AG09319 (cell line): ENCODE measurements around the gene IGFLR1.

ENCODE experiments used
- DNase-seq: peaks from one replicate; pipeline ENCODE4 v3.0.0-alpha.2; 2010; ENCODE audit warnings: low read depth; ENCODE audit errors: extremely low read depth
- TF ChIP-seq, protein P1 (sequence below): IDR thresholded peaks from 2 replicates; pipeline ENCODE4 v1.5.1; 2011; ENCODE audit warnings: low read depth, mild to moderate bottlenecking, inconsistent platforms, low read length, moderate library complexity

IGFLR1 gene

DNA sequence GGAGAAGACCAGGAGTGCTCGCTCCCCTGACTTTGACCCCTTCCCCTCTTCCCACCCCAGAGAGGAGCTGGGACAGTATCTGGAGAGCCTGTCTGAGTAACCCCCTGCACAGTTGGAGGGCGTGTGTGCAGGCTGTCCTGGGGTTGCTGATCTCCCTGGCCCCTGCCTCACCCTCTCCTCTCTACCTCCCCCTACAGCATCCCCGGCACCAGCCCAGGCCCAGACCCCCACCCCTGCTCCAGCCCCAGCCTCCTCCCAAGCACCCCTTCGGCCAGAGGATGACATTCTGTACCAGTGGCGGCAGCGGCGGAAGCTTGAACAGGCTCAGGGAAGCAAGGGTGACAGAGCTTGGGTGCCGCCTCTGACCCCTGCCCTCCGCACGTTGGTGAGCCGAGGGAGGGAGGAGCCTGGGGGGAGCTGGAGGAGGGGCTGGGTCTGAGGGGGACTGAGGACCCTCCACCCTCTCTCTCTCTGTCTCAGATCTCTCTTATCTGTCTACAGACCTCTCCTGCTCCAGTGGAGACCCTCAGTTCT, 24.4 kb upstream of the IGFLR1 start:
- no peak for DNase-seq
- TF ChIP-seq, protein P1, sequence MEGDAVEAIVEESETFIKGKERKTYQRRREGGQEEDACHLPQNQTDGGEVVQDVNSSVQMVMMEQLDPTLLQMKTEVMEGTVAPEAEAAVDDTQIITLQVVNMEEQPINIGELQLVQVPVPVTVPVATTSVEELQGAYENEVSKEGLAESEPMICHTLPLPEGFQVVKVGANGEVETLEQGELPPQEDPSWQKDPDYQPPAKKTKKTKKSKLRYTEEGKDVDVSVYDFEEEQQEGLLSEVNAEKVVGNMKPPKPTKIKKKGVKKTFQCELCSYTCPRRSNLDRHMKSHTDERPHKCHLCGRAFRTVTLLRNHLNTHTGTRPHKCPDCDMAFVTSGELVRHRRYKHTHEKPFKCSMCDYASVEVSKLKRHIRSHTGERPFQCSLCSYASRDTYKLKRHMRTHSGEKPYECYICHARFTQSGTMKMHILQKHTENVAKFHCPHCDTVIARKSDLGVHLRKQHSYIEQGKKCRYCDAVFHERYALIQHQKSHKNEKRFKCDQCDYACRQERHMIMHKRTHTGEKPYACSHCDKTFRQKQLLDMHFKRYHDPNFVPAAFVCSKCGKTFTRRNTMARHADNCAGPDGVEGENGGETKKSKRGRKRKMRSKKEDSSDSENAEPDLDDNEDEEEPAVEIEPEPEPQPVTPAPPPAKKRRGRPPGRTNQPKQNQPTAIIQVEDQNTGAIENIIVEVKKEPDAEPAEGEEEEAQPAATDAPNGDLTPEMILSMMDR: no peak

- DNase-seq: no peak
- TF ChIP-seq, protein P1: no peak
These were observed 22.4 kb upstream of the IGFLR1 start for GRCh38 chr19:35764432-35765315.

DNA sequence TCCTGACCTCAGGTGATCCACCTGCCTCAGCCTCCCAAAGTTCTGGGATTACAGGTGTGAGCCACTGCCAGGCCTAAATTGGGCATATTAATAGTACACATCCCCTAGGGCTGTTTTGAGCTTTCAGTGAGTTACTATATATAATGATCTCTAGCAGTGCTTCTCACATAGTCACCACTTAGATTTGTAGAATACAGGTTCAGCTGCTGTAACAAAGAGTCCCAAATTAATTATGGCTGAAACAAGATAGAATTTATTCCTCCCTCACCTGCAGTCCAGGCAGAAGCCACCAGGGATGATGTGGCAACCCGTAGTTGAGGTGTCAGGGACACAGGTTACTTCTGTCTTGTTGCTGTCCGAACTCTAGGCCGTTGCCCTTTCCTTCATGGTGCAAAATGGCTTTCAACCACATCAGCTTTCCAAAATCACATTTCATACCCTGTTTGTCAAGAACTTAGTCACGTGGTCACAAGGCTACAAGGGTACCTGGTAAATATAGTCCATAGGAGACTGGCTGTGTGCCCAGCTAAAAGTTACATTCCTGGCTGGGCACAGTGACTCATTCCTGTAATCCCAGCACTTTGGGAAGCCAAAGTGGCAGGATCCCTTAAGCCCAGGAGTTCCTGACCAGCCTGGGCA, 18.6 kb upstream of the IGFLR1 start:
- DNase-seq: no peak
- TF ChIP-seq, protein P1: no peak

DNA sequence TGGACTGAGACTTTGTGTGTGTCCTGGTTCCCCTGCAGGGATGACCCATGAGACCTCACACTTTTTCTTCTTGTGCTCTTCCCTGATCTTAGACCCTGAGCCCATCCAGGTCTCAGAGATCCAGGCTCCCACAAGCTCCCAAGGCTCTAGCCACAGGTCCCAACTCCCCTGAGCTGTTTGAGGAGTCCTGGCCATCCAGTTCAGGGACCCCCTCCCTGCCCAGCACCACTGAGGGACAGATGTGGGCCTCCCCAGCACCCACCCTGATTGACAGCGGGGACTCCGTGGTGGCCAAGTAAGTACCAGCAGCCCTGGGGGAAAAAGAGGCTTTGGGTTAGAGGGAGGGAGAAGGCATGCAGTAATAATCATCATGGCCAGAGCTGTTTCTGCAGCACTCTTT, 17.4 kb upstream of the IGFLR1 start:
- no peak for DNase-seq
- TF ChIP-seq, protein P1: no peak

DNA sequence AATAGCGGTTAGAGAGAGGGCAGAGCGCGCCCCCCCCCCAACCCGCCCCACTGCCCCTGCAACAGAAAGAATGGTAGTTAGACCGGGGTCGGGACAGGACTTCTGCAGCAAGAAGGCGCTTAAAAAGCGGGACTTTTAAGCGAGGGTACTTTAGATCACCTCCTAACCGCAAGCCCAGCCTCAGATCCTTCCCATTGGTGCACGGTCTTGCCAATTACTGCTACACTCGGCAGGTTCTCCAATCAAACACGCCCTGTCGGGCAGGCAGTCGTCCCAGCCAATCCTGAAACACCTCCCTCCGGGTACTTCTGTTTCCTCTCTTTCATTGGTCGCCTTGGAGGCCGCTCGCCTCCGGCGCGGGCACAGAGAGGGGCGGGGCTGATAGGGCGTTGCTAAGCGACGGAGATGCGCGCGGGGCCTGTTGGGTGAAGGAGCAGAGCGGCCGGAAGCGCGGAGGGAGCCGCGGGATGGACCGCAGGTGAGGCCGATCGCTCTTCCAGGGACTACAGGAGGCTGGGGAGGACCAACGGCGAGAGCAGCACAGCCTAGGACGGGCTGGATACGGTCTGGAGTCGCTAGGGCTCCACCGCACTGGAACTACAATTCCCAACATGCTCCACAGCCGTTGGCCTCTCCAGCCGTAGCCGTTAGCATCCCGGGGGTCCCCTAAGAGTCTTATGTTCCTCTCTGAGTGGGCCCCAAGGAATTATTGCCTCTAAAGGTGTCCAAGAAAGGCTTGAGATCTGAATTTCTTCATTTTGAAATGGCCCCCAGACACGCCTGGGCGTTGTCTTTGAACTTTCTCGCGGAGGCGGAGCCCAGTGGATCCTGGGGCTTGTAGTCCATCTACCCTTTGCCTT, 15.7 kb upstream of the IGFLR1 start, which contains the start of gene PROSER3:
PROSER3 (plus strand) TSS at position 428 of the 860 bp plus-strand sequence; CDS start at position 468, 40 bp downstream.
- TF ChIP-seq, protein P1: no peak
- peak; percentile 99 for DNase-seq

DNA sequence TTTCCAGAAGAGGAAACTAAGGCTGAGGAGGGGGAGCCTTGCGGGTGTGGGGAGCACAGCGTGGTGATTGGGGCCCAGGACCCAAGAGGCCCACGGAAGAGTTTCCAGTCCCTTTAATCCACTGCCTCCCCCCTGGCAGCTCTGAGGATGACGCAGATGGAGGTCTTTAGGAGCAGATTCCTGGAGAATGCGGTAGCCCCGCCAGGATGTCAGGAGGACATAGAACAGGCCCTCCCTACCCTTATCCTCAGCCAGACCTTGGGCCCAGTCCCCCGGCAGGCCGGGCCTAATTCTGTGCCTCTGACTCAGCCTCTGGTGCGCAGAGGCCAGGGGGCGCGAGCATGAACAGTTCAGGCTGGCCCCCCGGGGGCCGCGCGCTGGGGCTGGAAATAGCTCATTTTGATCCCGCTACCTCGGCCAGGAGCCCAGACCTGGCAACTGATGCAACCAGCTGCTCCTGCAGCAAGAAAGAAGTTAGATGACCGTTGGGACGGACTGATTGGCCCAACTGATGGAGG, 15.0 kb upstream of the IGFLR1 start:
- peak; percentile 38 for DNase-seq
- TF ChIP-seq, protein P1: no peak
